HepG2 (cell line): ENCODE results near the gene VPS25. TPM values are rescaled to one million over a fixed set of nuclear protein-coding genes. Genes with fewer than 3 reads are reported as not detected.

Source experiments
- AGO1 ChIP-seq: fragments of 200-400 bp; formaldehyde crosslinking; IDR thresholded peaks from 2 replicates; pipeline ENCODE4 v1.6.1; 2017; ENCODE audit warnings: mild to moderate bottlenecking, low read depth, low read length, moderate library complexity; ENCODE audit not compliant: poor library complexity, severe bottlenecking
- ARID5B ChIP-seq: IDR thresholded peaks from 2 replicates; pipeline ENCODE4 v1.4.0; 2020; ENCODE audit warnings: mild to moderate bottlenecking, missing genetic modification reagents
- CC2D1A ChIP-seq: sonication (generic); formaldehyde crosslinking; IDR thresholded peaks from 2 replicates; pipeline ENCODE4 v1.8.1; 2023; ENCODE audit warnings: mild to moderate bottlenecking, missing genetic modification reagents
- CEBPB ChIP-seq: IDR thresholded peaks from 2 replicates; pipeline ENCODE4 v1.6.1; 2011; ENCODE audit warnings: low read depth, low read length, improper control_type of control experiment, borderline replicate concordance
- DBP ChIP-seq: sonication (generic); formaldehyde crosslinking; IDR thresholded peaks from 2 replicates; pipeline ENCODE4 v1.4.0; 2020; ENCODE audit warnings: missing genetic modification reagents; ENCODE audit errors: not compliant biosample characterization
- DPF2 ChIP-seq: sonication (generic); formaldehyde crosslinking; IDR thresholded peaks from 2 replicates; pipeline ENCODE4 v1.4.0; 2020; ENCODE audit warnings: mild to moderate bottlenecking, low read depth, missing genetic modification reagents, borderline replicate concordance
- KDM3A ChIP-seq: IDR thresholded peaks from 2 replicates; pipeline ENCODE4 v1.6.1; 2018; ENCODE audit warnings: low read depth, missing compliant biosample characterization
- RAD51 ChIP-seq: fragments of 450-650 bp; IDR thresholded peaks from 2 replicates; pipeline ENCODE4 v1.6.1; 2016; ENCODE audit warnings: borderline replicate concordance
- SP1 ChIP-seq, 2 experiments: fragments of 450-650 bp in 1 of 2; sonication (generic) in 1 of 2; formaldehyde crosslinking in 1 of 2; IDR thresholded peaks; 2 replicates each; pipeline versions ENCODE4 v1.4.0 to v1.6.1; 2016 to 2020; ENCODE audit warnings: missing genetic modification reagents in 1 of 2
- ZNF136 ChIP-seq: sonication (generic); formaldehyde crosslinking; IDR thresholded peaks from 2 replicates; pipeline ENCODE4 v1.8.1; 2022; ENCODE audit warnings: low read depth, mild to moderate bottlenecking, moderate library complexity, missing genetic modification reagents
- ZNF343 ChIP-seq: sonication (generic); formaldehyde crosslinking; IDR thresholded peaks from 2 replicates; pipeline ENCODE4 v1.4.0; 2020; ENCODE audit warnings: mild to moderate bottlenecking, missing genetic modification reagents
- ZNF562 ChIP-seq: sonication (generic); formaldehyde crosslinking; IDR thresholded peaks from 2 replicates; pipeline ENCODE4 v1.8.0; 2022; ENCODE audit warnings: missing genetic modification reagents, borderline replicate concordance
- ZNF577 ChIP-seq: sonication (generic); formaldehyde crosslinking; IDR thresholded peaks from 2 replicates; pipeline ENCODE4 v1.4.0; 2020; ENCODE audit warnings: mild to moderate bottlenecking, low read depth, missing genetic modification reagents, borderline replicate concordance
- ZNF580 ChIP-seq: IDR thresholded peaks from 2 replicates; pipeline ENCODE4 v1.6.1; 2016; ENCODE audit warnings: low read depth, borderline replicate concordance
- ZNF75D ChIP-seq: sonication (generic); formaldehyde crosslinking; IDR thresholded peaks from 2 replicates; pipeline ENCODE4 v1.8.1; 2023; ENCODE audit warnings: missing genetic modification reagents, mild to moderate bottlenecking, borderline replicate concordance
- polyA plus RNA-seq, 8 experiments: library from polyadenylated mRNA; depleted of rRNA in 3 of 8; stranded (reverse) in 7 of 8; unstranded in 1 of 8; fragments of >200 nt; fragmentation: Illumina TruSeq in 4 of 8; extraction: Trizol in 4 of 8; gene quantifications; 2 replicates each; pipeline versions ENCODE4 v1.2.1 to v1.2.3, GENCODE V29; 2011 to 2016; ENCODE audit warnings: low read depth in 4 of 8, missing spikeins in 1 of 8, mixed read lengths in 1 of 8; ENCODE audit not compliant: insufficient read depth in 1 of 8
- total RNA-seq, 5 experiments: library from RNA; depleted of rRNA; stranded (reverse); fragments of >200 nt; fragmentation: Illumina TruSeq; extraction: Trizol; gene quantifications; 2 replicates each; pipeline ENCODE4 v1.2.3, GENCODE V29; 2016; ENCODE audit warnings: low read depth in 1 of 5
- TF ChIP-seq, protein P1 (sequence below): sonication (generic); formaldehyde crosslinking; conservative IDR thresholded peaks from 2 replicates; pipeline ENCODE4 v1.4.0; 2020; ENCODE audit warnings: mild to moderate bottlenecking, missing genetic modification reagents, moderate library complexity

The VPS25 gene
- total and polyA plus RNA-seq, 2 of the 13 experiments (the other 11 are each of a cell fraction or from before 2014, with no cell fraction given), result 161 to 249 TPM

GRCh38 chr17:42798383-42799380, 25.4 kb downstream of the VPS25 start, which contains the start of the genes CNTD1 and COA3 (continued):
- TF ChIP-seq DBP (CRISPR knock-in tag), result peak; percentile 52
- TF ChIP-seq ZNF580 (CRISPR knock-in tag), result peak; percentile 80; the same call in 1 of the 2 replicates
- TF ChIP-seq CEBPB, result no peak
- TF ChIP-seq ZNF75D (CRISPR knock-in tag), result no peak
- TF ChIP-seq ZNF136, result no peak; the same call in 1 of the 2 replicates
- TF ChIP-seq ARID5B (CRISPR knock-in tag), result peak; percentile 71
- no peak for TF ChIP-seq DPF2 (CRISPR knock-in tag)
- TF ChIP-seq, protein P1, sequence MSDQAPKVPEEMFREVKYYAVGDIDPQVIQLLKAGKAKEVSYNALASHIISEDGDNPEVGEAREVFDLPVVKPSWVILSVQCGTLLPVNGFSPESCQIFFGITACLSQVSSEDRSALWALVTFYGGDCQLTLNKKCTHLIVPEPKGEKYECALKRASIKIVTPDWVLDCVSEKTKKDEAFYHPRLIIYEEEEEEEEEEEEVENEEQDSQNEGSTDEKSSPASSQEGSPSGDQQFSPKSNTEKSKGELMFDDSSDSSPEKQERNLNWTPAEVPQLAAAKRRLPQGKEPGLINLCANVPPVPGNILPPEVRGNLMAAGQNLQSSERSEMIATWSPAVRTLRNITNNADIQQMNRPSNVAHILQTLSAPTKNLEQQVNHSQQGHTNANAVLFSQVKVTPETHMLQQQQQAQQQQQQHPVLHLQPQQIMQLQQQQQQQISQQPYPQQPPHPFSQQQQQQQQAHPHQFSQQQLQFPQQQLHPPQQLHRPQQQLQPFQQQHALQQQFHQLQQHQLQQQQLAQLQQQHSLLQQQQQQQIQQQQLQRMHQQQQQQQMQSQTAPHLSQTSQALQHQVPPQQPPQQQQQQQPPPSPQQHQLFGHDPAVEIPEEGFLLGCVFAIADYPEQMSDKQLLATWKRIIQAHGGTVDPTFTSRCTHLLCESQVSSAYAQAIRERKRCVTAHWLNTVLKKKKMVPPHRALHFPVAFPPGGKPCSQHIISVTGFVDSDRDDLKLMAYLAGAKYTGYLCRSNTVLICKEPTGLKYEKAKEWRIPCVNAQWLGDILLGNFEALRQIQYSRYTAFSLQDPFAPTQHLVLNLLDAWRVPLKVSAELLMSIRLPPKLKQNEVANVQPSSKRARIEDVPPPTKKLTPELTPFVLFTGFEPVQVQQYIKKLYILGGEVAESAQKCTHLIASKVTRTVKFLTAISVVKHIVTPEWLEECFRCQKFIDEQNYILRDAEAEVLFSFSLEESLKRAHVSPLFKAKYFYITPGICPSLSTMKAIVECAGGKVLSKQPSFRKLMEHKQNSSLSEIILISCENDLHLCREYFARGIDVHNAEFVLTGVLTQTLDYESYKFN (CRISPR knock-in tag), result peak; percentile 60
- TF ChIP-seq CC2D1A (CRISPR knock-in tag), result peak; percentile 94
- TF ChIP-seq AGO1, result peak; percentile 90
- peak; percentile 78; the same call in 1 of the 2 replicates for TF ChIP-seq KDM3A (CRISPR knock-in tag)
- TF ChIP-seq ZNF562 (CRISPR knock-in tag), result peak; percentile 61; the same call in 1 of the 2 replicates
- no peak for TF ChIP-seq RAD51
- TF ChIP-seq SP1 (IDR thresholded peaks at IDR 0.05), result no peak
- TF ChIP-seq SP1 (CRISPR knock-in tag; IDR thresholded peaks at IDR 0.05), result peak; percentile 45; the same call in 1 of the 2 replicates
- peak; percentile 87 for TF ChIP-seq ZNF343 (CRISPR knock-in tag)
- no peak for TF ChIP-seq ZNF577 (CRISPR knock-in tag)
